Measurements from ENCODE around the gene USF2.
"Not testable (repeated sequence)": the region's sequence is repeated elsewhere in the genome, so short reads cannot be mapped to it uniquely, and the experiment has no call there.

USF2 gene

GRCh38 chr19:35268536-35269437, at the start of gene USF2:
Gene USF2 (plus strand): TSS chr19:35268962. CDS start chr19:35269102, 140 bp downstream.
- H3K27ac ChIP-seq: peak within 1 kb of the TSS; percentile 98
- no peak for TF ChIP-seq ZFX (IDR thresholded peaks at IDR 0.05; ENCODE audit: borderline replicate concordance)
- TF ChIP-seq CTCF (IDR thresholded peaks at IDR 0.05): no peak

GRCh38 chr19:35219008-35219407, 49.8 kb upstream of the USF2 start:
- no peak for TF ChIP-seq ZFX (IDR thresholded peaks at IDR 0.05; ENCODE audit: borderline replicate concordance)
- TF ChIP-seq CTCF (IDR thresholded peaks at IDR 0.05): no peak
- no peak overlapping the region for H3K27ac ChIP-seq

GRCh38 chr19:35220315-35220921, 48.3 kb upstream of the USF2 start:
- H3K27ac ChIP-seq: no peak overlapping the region
- TF ChIP-seq ZFX (IDR thresholded peaks at IDR 0.05; ENCODE audit: borderline replicate concordance) (no peak), CTCF (IDR thresholded peaks at IDR 0.05) (no peak)

- not testable (repeated sequence) for H3K27ac ChIP-seq
Observed at GRCh38 chr19:35220973-35221590, 47.7 kb upstream of the USF2 start.

- TF ChIP-seq CTCF (IDR thresholded peaks at IDR 0.05) (no peak), ZFX (IDR thresholded peaks at IDR 0.05; ENCODE audit: borderline replicate concordance) (no peak)
- no peak overlapping the region for H3K27ac ChIP-seq
Observed at GRCh38 chr19:35222373-35223015, 46.3 kb upstream of the USF2 start.

GRCh38 chr19:35223084-35223790, 45.5 kb upstream of the USF2 start:
- TF ChIP-seq CTCF (IDR thresholded peaks at IDR 0.05) (no peak), ZFX (IDR thresholded peaks at IDR 0.05; ENCODE audit: borderline replicate concordance) (no peak)
- H3K27ac ChIP-seq: no peak overlapping the region

Measured in 22Rv1 (cell line).